OCI-LY3 (cell line): ENCODE results near the gene LGALS4.

Source experiments
- EZH2phosphoT487 ChIP-seq: fragments of 200-600 bp; shearing (Covaris generic); IDR thresholded peaks from 2 replicates; pipeline ENCODE4 v1.6.1; 2018; ENCODE audit warnings: antibody characterized with exemption, mixed run types, low read depth
- TF ChIP-seq, protein P1 (sequence below): fragments of 200-600, 300-600 bp; sonication (generic); IDR thresholded peaks from 2 replicates; pipeline ENCODE4 v1.5.1; 2014; ENCODE audit warnings: antibody characterized with exemption, low read length, low read depth

DNA sequence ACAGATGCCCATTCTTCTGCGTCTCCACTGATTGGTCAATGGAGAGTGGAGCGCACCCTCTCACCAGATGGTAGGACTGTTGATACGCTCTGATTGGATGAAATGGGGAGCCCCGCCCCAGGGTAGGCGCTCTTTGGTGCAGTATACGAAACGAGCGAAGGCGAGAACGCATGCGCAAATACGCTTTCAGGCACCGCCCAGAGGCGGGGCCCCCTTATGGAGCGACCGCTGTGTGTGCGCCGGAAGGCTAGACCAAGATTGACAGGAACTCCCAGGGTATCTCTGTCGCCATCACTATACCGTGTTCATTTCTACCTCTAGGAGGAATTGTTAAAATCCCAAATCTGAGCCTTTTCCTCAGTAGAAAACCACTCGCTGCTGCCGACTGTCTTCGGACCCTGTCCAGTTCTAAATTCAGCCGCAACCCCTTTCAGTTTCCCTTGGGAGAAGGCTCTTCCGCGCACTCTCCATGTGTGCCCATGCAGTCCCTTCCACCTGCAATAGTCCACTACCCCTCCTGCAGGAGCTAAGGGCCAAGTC, 37.8 kb upstream of the LGALS4 start:
- TF ChIP-seq, protein P1, sequence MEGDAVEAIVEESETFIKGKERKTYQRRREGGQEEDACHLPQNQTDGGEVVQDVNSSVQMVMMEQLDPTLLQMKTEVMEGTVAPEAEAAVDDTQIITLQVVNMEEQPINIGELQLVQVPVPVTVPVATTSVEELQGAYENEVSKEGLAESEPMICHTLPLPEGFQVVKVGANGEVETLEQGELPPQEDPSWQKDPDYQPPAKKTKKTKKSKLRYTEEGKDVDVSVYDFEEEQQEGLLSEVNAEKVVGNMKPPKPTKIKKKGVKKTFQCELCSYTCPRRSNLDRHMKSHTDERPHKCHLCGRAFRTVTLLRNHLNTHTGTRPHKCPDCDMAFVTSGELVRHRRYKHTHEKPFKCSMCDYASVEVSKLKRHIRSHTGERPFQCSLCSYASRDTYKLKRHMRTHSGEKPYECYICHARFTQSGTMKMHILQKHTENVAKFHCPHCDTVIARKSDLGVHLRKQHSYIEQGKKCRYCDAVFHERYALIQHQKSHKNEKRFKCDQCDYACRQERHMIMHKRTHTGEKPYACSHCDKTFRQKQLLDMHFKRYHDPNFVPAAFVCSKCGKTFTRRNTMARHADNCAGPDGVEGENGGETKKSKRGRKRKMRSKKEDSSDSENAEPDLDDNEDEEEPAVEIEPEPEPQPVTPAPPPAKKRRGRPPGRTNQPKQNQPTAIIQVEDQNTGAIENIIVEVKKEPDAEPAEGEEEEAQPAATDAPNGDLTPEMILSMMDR: no peak
- TF ChIP-seq EZH2phosphoT487: no peak
